T1000 (cell line): ENCODE measurements around the gene ABCA1.
A peak's percentile ranks its signal among the peaks of the same experiment; 100 is the strongest.
"Not testable (repeated sequence)": the region's sequence is repeated elsewhere in the genome, so short reads cannot be mapped to it uniquely, and the experiment has no call there.

ENCODE experiments used
- DNase-seq: peaks from one replicate; lab custom pipeline; 2025; ENCODE audit warnings: mixed read lengths; lab: John Stamatoyannopoulos, UW

Gene ABCA1

DNA sequence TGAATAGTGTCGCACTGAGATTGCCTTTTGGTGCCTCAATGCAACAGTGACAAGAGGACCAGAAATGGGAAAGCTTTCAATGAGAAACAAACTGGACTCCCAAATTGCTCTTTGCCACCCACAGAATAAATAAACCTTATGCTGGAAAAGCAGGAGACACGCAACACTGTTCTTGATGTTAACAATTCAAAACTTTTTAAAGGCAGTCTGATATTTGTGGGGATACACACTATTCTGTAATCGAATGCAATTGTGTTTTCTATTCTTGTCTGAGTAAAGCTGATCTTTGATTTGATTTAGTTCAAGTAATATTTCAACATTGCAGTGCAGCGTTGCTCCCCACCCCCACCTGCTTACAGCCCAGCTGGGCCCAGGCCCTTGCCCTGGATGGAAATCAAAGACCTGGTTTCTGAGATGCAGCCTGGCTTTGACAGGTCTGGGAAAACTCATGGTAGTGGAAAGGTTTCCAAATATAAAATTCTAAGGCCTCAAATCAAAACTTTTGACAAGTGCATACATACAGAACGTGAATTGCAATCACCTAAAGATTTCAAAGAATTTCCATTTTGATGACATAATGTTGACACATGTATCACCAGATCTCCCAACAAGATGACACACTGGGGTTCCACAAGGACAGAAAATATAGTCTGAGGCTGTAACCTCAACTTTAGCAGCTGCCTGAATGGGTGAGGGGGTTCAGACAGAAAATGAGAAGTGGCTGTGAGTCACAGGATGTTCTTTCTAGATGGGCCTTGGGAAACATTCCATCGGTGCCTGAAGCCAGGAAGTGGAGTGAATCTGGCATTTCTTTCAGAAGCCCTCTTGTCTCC is 55.1 kb downstream of the ABCA1 start:
- DNase-seq = peak; percentile 32

DNA sequence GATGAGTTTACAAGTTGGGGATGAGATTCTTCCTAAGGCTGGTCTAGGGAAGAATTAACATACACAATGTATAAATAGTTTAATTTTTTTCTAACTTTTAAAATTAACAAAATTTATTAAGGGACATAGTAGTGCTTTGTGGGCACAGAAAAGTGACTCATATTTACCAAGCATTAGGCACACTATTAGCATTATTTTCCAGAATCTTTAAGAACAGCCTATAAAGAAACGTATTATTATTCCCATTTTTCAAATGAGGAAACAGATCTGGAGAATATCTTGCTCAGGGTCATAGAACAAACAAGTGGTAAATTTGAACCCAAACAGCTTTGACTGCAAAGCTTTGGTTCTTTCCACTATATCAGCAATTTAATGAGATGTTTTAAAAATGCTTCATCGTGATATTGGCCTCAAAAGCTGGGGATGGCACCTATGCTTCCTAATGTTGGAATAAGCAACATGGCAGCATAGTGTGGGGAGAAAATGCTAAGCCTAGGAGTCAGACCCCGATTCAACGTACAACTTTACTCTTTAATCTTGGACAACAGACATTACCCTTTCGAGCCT is 55.9 kb downstream of the ABCA1 start:
- no peak for DNase-seq

DNA sequence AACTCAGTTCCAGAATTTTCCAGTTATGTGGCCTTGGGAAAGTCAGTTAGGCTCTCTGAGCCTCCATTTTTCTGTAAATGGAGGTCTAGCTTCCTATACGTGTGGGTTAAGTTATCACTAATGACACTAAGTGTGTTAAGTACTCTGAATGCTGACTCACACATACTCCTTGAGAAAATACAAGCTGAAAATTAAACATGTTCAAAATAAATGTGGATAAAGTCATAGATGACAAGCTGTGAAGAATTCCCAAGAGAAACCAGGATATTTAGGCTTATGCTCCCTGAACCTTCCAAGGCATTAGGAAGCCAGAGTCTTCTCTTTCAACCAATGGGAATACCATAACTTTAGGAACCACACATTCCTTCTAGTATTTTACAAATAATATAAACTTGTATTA is 58.1 kb downstream of the ABCA1 start:
- no peak for DNase-seq

DNA sequence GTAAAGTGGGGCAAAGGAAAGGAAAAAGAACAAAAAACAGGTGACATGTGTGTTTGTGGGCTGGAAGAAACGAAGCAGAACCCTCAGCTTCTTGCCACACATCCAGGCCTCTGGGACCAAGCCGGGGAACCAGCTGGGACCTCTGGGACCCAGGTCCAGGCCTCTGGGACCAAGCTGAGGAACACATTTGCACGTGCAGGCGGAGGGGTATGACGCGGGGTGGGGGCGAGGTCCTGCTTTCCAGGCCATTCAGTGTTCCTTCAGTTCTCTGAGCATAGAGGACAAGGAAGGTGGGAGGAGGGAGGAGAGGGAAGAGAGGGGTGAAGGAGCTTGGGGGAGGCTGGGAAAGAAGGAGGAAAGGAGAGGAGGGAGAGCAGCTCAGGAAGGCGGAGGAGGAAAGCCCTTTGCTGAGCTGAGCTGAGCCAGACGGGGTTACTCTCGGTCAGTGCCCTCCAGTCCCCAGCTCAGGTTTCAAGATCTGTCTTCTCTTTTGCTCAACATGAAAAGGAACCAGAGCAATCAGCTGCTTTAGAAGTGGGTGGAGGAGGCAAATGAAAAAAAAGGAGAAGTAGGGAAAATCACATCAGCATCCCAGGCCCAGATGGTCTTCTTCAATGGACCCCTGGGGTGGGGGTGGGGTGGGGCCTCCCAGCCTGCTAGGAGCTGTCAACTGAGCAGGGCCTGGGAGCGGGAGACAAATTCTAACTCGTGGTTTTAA is 59.1 kb downstream of the ABCA1 start:
- no peak for DNase-seq

DNA sequence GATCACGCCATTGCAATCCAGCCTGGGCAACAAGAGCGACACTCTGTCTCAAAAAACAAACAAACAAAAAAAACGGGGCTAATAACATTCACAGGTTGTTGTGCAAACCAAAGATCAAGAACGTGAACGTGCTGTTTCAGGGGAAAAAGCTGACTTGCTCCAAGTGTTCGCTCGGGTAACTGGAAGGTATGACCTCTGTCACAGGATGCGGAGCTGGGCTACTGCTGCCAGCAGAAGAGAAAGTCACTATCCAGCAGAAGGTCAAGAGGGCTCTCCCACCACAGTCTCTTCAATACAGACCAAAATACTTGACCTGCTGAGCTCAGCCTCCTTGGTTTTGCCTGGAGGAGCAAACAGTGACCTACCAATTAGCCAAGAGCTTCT is 59.7 kb downstream of the ABCA1 start:
- no peak for DNase-seq

DNA sequence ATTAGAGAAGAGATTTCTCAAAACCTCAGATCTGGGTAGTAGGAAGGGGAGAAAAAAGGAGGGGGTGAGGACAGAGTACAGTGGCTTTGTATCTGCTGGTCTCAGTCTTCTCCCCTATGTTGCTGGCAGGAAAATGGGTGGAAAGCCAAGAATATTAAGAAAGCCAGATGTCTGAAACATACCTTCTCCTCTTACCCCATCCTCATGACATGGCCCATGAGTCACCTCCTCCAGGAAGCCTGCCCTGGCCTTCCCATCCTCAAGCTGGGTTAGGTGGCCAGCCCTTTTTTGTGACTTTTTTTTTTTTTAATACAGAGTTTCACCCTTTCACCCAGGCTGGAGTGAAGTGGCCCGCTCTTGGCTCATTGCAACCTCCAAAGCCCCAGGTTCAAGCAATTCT is 61.8 kb downstream of the ABCA1 start:
- no peak for DNase-seq

DNA sequence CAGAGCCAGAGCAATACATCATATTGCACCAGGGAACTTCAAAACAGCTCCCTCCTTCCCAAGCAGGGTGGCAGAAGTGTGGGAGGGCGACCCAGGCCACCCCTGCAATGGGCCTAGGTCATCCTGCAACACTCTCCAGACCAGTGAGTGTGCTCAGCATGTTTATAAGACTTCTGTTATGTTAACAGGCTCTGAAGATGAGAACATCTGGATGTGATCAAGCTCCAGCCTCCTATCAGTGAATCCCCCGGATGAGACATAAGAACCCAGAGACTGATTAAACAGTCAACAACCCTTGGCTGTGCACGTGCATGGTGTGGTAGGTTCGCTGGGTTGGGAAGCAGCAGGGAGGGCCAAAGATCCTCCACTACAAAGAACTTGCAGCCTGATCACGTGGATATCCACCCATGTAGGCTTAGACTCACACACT is 63.3 kb downstream of the ABCA1 start:
- no peak for DNase-seq

DNA sequence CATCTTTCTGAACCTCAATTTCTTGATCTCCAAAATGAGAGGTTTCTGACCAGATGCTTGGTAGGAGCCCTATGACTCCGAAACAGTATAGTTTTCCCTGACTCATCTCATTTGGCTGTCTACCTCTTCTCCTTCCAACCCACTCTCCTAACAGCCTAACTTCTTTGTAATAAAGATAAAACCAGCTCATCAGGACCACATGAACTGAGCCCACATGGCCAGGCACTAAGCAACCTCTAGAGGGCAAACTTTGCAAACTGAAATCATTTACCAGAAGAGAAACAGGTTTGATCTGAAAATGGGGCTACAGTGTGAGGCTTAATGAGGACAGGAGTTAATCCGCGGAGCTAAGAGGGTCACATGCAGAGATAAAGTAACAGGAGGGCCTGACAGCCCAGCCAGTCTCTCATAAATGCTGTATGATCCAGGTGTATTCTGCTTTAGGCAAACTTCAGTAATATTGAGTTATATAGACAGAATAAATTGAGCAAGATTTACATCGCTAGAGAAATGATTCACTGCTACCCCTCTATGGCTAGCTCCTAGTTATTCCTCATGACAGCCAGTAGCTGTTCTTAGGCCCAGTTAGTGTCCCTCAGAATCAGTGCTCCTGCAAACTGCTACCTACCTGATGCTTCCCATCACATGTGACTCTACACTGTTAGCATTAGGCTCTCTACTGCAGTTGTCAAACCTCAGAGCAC is 64.6 kb downstream of the ABCA1 start:
- DNase-seq = peak; percentile 41

DNA sequence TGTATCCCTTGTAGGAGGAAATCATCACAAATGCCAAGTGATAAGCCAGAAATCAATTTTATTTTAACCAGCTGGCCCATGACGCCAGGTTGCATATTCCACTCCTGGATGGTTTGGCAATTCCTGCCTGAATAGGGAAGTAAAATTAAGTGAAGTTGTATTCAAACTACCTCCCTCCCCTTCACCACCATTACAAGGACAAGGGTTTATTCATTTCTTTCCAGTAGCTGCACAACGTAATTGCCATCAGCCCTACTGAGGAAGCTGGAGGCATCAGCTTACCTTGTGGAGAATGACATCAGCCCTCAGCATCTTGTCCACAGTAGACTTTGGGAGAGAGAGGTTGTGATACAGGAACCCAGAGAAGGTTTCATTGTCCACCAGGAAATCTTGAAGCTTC is 66.6 kb downstream of the ABCA1 start:
- DNase-seq = no peak

DNA sequence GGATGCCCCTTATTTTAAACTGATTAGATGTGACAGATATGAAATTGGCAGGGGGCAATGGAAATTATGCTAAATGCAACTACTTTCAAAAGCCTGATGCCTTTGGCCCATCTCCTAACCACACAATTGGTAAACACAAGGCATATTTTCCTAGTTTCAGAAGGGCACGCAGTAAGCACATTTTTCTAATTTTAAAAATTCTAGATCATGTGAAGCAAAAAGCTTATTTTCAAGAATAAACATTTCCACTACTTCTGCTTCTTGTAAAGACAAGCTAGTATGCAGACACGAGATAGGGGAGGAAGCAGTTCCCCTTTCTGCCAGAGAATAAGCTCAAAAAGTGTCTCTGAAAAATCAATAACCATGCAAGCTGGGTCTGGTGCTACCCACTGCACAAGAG is 67.7 kb downstream of the ABCA1 start:
- DNase-seq = no peak

DNA sequence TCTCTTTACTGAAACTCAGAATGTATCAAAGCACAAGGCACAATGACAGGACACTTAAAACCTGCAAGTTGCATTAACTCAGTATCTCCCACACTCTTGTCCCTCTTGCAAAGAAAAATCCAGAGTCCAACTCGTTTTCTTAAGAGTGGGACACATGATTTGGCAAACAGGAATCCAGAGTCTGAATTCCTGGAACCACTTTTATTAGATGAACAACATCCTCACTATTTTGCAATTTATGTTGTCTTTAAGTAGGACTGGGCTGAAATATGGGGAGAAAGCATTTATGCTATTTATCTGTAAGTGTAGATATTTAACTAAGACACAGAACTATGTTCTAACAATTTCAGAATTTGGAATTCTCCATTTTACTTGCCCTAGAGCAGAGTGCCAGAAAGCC is 69.1 kb downstream of the ABCA1 start:
- no peak for DNase-seq

DNA sequence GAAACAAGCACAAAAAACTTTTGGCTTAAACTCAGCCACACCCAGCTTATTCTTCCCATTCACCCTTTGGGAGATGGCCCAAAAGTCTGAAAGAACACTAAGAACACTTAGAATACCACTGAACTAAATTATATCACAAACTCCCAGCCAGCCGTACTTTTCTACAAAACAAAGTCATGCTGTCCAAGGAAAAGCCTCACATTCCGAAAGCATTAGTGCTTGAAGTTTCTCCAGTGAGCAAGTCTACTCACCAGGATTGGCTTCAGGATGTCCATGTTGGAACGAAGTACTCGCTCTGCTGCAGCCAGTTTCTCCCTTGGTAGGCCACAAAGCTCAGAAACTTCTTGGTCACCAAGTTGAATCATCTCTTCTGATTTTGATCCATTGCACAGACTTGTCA is 69.7 kb downstream of the ABCA1 start:
- no peak for DNase-seq

DNA sequence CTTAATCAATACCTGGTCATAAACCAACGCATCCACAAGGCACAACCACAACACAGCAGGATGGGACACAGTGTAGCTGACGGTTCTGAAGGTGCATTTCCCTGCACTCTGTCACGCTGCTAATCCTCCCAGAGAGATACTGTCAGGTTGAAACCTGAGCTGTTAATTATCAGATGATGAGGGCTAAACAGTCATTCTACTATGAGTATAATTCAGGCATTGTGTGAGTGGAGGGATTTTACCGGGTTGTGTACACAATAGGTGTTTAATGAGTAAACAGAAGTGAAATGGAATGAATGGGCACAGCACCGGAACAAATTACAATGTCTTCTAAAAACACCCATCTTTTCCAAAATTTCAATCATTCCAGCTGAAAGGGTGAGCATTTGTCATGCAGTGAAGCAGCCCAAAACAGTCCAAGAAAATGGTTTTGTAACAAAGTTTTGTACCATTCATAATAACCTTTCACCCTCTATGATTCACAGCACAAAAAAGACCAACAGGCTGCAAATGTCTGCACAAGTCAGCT is 71.5 kb downstream of the ABCA1 start:
- no peak for DNase-seq

DNA sequence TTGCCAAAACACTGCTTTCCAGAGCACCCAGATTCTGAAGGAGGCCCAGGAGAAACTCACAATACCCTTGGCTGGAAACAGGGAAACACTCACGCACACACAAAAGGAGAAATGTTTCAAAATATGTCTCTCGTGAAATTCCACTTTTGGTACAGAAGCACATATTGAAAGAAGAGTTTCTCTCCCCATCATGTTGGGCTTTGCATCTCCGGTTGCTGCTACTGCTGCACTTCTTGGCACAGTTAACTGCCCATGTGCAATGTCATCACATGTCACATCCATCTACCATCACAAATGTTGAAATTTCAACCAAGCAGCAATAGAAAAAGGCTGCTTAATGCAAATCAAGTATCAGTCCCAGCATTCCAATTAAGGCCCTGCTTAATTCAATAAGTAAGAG is 72.1 kb downstream of the ABCA1 start:
- DNase-seq = no peak

DNA sequence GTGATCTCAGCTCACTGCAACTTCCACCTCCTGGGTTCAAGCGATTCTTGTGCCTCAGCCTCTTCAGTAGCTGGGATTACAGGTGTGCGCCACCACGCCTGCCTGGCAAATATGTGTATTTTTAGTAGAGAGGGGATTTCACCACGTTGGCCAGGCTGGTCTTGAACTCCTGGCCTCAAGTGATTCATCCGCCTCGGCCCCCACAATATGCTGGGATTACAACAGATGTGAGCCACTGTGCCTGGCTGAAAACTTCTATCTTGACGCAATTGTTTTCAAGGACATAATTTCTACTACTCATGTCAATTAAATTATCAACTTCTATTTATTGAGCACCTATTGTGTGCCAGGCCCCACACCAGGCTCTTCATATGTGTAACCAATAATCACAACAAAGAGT is 72.7 kb downstream of the ABCA1 start:
- DNase-seq = not testable (repeated sequence)

DNA sequence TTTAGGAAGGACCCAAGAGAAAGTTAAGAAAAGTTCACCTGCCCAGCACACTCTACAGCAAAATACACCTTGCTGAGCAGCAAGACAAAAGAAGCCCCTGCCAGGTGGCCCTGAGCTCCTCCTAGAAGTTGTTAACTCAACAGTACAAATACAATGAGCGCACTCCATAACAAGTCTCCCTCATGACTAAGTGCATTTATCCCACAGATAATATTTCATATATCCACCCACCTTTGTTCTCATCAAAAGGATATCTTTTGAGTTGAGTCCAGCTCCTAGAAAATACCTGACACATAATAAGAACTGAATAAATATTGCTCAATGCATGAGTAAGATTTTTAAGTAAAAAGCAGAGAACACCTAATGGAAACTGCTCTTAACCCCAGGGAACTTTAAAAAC is 73.3 kb downstream of the ABCA1 start:
- no peak for DNase-seq

DNA sequence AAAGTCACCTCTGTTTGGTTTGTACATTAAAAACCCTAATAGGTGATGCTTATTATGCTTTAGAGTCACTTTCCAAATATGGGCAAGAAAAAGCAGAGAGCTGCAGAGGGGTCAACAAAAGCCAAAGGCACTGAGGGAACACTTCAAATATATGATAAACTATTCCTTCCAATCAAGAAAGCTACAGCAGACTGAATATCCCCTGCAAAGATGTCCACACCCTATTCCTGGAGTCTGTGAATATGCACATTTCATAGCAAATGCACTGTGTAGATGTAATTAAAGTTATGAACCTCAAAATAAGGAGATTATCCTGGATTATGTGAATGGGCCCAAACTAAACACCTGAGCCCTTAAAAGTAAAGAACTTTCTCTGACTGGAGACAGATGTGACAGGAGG is 74.3 kb downstream of the ABCA1 start:
- DNase-seq = no peak

DNA sequence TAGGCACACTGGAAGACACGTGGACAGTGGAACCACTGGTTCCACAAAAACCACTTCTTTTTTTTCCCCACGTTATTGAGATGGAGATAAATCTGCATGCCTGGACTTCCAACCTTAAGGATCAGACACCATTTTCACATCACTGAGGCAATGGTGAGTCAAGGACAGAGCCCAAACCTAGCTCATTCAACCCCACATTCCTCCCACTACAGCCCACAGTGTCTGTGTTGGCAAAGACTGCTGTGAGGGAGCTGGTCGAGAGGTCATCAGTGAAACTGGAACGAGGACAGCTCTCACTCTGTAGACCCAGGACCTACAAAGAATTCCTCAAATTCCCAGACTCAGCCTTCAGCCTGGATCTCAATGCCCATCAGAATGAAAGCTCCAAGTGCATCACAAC is 74.8 kb downstream of the ABCA1 start:
- DNase-seq = no peak

DNA sequence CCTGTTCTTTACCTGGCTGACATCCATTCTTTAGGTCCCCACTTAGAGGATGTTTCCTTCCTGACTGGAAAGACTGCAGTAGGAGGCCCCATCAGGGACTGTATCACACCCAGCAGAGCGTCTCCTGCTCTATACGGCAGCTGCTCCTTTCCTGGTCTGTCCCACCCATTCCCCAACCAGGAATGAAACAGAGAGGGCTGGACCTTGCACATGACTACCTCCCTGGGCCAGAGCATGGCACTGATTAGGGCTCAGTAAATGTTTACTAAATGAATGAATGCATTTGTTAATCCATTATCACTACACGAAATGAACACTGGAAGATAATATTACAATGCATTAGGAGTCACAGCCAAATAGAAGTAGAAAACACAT is 76.4 kb downstream of the ABCA1 start:
- no peak for DNase-seq

DNA sequence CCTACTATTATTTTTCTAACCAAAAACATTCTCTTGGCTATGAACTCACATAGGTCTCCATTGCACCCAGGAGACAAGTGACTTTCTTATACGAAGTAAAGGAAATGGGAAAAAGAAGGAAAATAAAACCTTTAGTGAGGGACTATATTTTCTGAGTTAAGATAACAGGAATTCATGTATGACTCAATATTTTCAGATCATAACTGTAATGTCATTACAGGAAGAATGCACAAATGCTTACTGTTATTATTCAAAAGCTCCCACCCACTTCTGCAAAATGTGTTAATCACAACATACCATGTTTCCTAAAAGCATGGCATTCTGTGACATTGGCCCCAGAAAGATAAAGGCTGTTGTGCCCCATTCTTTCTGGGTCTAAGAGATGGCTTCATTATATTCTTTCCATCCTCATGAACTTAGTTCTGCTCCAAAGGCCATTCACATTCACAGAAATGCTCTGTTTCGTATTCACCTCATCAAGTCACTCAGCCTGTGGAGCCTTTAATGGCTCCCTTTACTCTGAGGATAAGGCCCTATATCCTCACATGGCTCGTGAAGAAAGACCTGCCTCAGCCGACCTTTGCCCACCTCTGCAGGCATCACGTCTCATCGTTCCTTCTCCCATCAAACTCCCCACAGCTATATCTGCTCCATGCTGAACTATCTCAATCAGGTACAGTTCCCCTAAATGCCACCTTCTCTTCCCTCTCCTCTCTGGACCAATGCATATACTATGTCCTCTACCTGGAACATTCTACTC is 77.0 kb downstream of the ABCA1 start:
- DNase-seq = no peak

DNA sequence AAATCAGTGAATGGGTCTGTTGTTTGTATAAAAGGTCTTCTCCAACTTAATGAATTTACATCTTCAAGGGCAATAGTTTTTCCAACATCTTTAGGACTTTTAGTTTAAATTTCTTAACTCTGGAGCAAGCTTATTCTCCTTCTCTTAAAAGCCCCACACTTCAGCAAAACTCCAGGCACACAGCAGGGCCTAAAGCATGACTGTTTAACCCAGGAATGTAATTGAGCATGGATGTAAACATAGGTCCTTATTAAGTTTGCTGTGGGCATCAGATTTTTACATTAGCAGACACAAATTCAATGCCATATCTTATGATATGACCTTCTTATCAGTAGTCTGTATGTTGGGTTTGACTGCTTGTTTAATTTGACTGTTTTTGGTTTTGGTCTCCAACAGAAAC is 78.9 kb downstream of the ABCA1 start:
- no peak for DNase-seq

DNA sequence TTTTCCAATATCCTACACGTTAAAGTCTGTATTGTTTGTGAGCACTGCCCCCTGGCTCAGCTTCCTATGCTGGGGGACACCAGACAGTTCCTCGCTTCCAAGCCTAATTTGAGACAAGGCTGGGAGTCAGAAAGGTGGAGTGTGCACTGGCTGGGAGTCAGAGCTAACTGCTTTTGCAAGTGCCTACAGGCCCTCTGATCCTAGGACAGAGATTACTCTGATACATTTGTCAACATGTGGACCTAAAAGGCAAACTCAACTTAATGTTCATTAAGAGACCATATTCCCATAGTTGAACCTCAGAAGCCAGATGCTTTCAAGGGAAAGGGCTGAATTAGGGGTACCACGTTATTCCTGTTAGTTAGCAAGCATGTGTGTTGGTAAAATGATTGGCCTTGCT is 83.2 kb downstream of the ABCA1 start:
- DNase-seq = no peak
